Measurements from ENCODE around the gene MSH3. TPM values are rescaled to one million over a fixed set of nuclear protein-coding genes. Genes with fewer than 3 reads are reported as not detected.

The MSH3 gene
- total and polyA plus RNA-seq, 2 of the 8 experiments (the other 6 are each of a cell fraction or from before 2014, with no cell fraction given), result 3.6 to 22.6 TPM

GRCh38 chr5:80881726-80882125 lies 227.3 kb downstream of the MSH3 start:
- Histone ChIP-seq H3K23ac (ENCODE audit: insufficient read length) (no peak overlapping the region), H2AFZ (ENCODE audit: low read length) (no peak overlapping the region), H3K56ac (replicated peaks; ENCODE audit: insufficient read length, low read depth, low read length) (no peak overlapping the region), H3K79me2 (ENCODE audit: control insufficient read depth in 1 of 2, insufficient read depth in 2 of 2, low read length in 2 of 2) (no peaks in the 10 kb centered on the region), H2BK15ac (ENCODE audit: low read length) (no peak overlapping the region), H3K4me3 (ENCODE audit: extremely low read depth in 1 of 4, insufficient read depth in 2 of 4, low read depth in 3 of 4, low read length in 4 of 4) (no peak overlapping the region), H3K27ac (ENCODE audit: low read depth, low read length) (no peak overlapping the region), H4K5ac (ENCODE audit: insufficient read length, low read depth, low read length) (no peak overlapping the region), H3K4ac (replicated peaks; ENCODE audit: insufficient read length, low read depth, low read length) (no peak overlapping the region), H3K9me3 (ENCODE audit: insufficient read depth in 2 of 2, low read depth in 1 of 2, low read length in 1 of 2) (no peaks in the 10 kb centered on the region), H3K27me3 (replicated peaks in 1 of 4; ENCODE audit: control insufficient read depth in 3 of 4, extremely low read depth in 1 of 4, insufficient read depth in 3 of 4, low read length in 3 of 4) (no peaks in the 10 kb centered on the region), H3K23me2 (ENCODE audit: low read depth, low read length) (no peaks in the 10 kb centered on the region), H3K4me1 (replicated peaks in 1 of 4; ENCODE audit: control insufficient read depth in 3 of 4, insufficient read depth in 4 of 4, low read length in 3 of 4) (peaks cover 0 to 3% (median 0%) of the 10 kb centered on the region in 4 experiments; a peak in 1 of 7 replicates), H4K91ac (replicated peaks; ENCODE audit: insufficient read length, low read length) (no peak overlapping the region), H3K9ac (replicated peaks in 1 of 4; ENCODE audit: extremely low read depth in 1 of 4, low read depth in 3 of 4, low read length in 3 of 4) (no peak overlapping the region), H4K20me1 (replicated peaks in 1 of 2; ENCODE audit: control insufficient read depth in 1 of 2, insufficient read depth in 2 of 2, low read length in 2 of 2) (no peaks in the 10 kb centered on the region), H3K18ac (ENCODE audit: extremely low read depth, low read length) (no peak overlapping the region), H3K36me3 (ENCODE audit: control insufficient read depth in 2 of 4, insufficient read depth in 4 of 4, low read length in 3 of 4) (peaks cover 0 to 3% (median 0%) of the 10 kb centered on the region in 4 experiments; a peak in 1 of 8 replicates), H2BK12ac (ENCODE audit: low read depth, low read length) (no peak overlapping the region), H4K8ac (ENCODE audit: extremely low read depth, insufficient read depth, low read length) (no peak overlapping the region), H2BK20ac (ENCODE audit: low read length) (no peak overlapping the region), H2BK5ac (ENCODE audit: low read depth, low read length) (no peak overlapping the region), H2BK120ac (replicated peaks; ENCODE audit: low read depth, low read length) (no peak overlapping the region), H3K79me1 (ENCODE audit: low read depth, low read length) (no peaks in the 10 kb centered on the region), H3K14ac (ENCODE audit: insufficient read length) (no peak overlapping the region), H2AK5ac (ENCODE audit: low read depth, low read length) (no peak overlapping the region), H3K4me2 (ENCODE audit: insufficient read depth in 1 of 2, low read depth in 2 of 2, low read length in 2 of 2) (no peak overlapping the region)
- ChIA-PET CTCF (ENCODE audit: partially characterized antibody) (interaction anchor here (1.0 to 1.3 kb wide), 2 partner anchors 33 to 325 kb away, joined by 3 read pairs; no protein-coding TSS in a partner anchor), POLR2A (ENCODE audit: partially characterized antibody) (interaction anchor here (0.6 kb wide), 1 partner anchor 50 kb away, joined by 3 read pairs; no protein-coding TSS in a partner anchor)
- no peak for DNase-seq (ENCODE audit: low read depth in 1 of 2, low spot score in 2 of 2)
- no peak for FAIRE-seq
- 87% methylated on average over 4 of the region's 4 CpGs; no CpG with 5 or more reads in 1 of the 2 experiments for WGBS, 2 experiments (ENCODE audit: extremely low coverage in 1 of 2, insufficient coverage in 1 of 2, insufficient read length in 1 of 2, insufficient replicate concordance in 2 of 2, low coverage in 1 of 2, low lambda C conversion rate in 2 of 2, missing lambda C conversion rate in 1 of 2)
- TF ChIP-seq GABPA (IDR thresholded peaks at IDR 0.05; ENCODE audit: borderline replicate concordance, insufficient read depth, low read length) (no peak), CREB1 (IDR thresholded peaks at IDR 0.05) (no peak), CTBP2 (IDR thresholded peaks at IDR 0.05; ENCODE audit: borderline replicate concordance, insufficient read depth, insufficient read length, low read length) (no peak), NRF1 (IDR thresholded peaks at IDR 0.05; ENCODE audit: low read depth, low read length) (no peak), BACH1 (IDR thresholded peaks at IDR 0.05; ENCODE audit: low read length) (no peak), SP1 (IDR thresholded peaks at IDR 0.05; ENCODE audit: low read depth, low read length) (no peak), TAF1 (IDR thresholded peaks at IDR 0.05; ENCODE audit: low read depth, low read length) (no peak), SP2 (IDR thresholded peaks at IDR 0.05; ENCODE audit: low read length) (no peak), TCF12 (IDR thresholded peaks at IDR 0.05; ENCODE audit: low read depth, low read length) (no peak), ATF3 (IDR thresholded peaks at IDR 0.05; ENCODE audit: insufficient read depth, low read depth, low read length) (no peak), CBX5 (IDR thresholded peaks at IDR 0.05; ENCODE audit: low read depth, low read length) (no peak), KDM1A (IDR thresholded peaks at IDR 0.05; ENCODE audit: borderline replicate concordance, low read length) (no peak), EP300 (IDR thresholded peaks at IDR 0.05; ENCODE audit: borderline replicate concordance in 1 of 2, low read depth in 2 of 2, low read length in 2 of 2) (no peak), HDAC2 (IDR thresholded peaks at IDR 0.05; ENCODE audit: borderline replicate concordance in 1 of 2, low read depth in 2 of 2, low read length in 2 of 2) (no peak)

Measured in H1 (cell line).